GM19455 (cell line): Measurements from ENCODE around the gene LCN9.
"Not testable (repeated sequence)": the region's sequence is repeated elsewhere in the genome, so short reads cannot be mapped to it uniquely, and the experiment has no call there.

ENCODE experiments used
- ATAC-seq: cut with Tn5 transposase; IDR thresholded peaks from one replicate; pipeline ENCODE4 v1.9.1; 2021; ENCODE audit not compliant: unreplicated experiment

LCN9 gene

GRCh38 chr9:135662758-135663450 is at the start of gene LCN9:
Gene LCN9 (plus strand): TSS chr9:135663309. CDS start chr9:135663322, 13 bp downstream.
- no peak for ATAC-seq

GRCh38 chr9:135613946-135614805 is 48.9 kb upstream of the LCN9 start:
- ATAC-seq: no peak

DNA sequence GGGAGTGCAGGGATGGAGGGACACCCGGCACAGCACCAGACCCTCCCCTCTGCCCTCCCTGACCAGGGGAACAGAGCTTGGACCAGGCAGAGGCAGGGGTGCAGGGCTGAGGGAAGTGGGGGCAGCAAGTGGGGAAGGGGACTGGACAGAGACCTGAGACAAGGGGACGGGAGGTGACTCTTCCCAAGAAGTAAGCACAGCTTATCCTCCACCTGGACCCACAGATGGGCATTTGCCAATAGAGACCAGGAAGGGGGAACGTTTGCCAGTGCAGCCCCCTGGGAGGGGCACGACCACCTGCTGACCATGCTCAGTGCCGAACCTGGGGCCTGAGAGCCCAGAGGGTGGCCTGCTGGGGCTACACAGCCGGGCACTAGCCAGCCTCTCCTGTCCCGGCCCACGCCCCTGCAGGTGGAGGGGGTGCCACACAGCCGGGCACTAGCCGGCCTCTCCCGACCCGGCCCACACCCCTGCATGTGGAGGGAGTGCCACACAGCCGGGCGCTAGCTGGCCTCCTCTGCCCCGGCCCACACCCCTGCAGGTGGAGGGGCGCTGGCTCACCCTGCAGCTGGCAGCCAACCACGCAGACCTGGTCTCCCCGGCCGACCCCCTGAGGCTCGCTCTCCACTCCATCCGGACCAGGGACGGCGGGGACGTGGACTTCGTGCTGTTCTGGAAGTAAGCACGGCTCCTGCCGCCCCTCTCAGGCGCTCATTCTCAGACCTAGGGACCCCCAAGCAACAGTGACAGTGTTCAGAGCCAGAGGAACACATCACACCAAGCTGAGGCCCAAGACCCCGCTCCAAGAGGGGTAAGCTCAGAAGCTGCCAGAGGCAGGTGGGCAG is 48.1 kb upstream of the LCN9 start:
- ATAC-seq: no peak

- no peak for ATAC-seq
These were observed 47.2 kb upstream of the LCN9 start for GRCh38 chr9:135615666-135616618.

- ATAC-seq: no peak
These were observed 46.2 kb upstream of the LCN9 start for GRCh38 chr9:135616619-135617537.

DNA sequence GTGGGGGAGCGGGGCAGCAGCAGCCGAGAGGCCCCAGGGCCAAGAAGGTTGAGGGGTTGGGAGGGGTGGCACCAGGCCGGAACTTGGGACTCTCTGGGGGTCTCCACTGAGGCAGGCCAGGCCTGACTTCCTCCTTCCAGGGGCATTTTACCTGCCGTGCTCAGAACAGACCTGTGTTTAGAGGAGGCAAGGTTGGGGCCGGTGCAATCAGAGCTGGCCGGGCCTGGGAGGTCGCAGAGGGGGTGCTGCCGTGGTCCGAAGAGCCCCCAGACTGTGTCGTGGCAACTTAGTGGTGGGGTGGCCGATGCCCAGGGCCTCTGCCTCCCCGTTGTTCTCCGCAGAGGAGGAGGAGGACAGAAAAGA is 45.6 kb upstream of the LCN9 start:
- ATAC-seq: no peak

- ATAC-seq: no peak
These were observed 45.1 kb upstream of the LCN9 start for GRCh38 chr9:135617991-135618411.

DNA sequence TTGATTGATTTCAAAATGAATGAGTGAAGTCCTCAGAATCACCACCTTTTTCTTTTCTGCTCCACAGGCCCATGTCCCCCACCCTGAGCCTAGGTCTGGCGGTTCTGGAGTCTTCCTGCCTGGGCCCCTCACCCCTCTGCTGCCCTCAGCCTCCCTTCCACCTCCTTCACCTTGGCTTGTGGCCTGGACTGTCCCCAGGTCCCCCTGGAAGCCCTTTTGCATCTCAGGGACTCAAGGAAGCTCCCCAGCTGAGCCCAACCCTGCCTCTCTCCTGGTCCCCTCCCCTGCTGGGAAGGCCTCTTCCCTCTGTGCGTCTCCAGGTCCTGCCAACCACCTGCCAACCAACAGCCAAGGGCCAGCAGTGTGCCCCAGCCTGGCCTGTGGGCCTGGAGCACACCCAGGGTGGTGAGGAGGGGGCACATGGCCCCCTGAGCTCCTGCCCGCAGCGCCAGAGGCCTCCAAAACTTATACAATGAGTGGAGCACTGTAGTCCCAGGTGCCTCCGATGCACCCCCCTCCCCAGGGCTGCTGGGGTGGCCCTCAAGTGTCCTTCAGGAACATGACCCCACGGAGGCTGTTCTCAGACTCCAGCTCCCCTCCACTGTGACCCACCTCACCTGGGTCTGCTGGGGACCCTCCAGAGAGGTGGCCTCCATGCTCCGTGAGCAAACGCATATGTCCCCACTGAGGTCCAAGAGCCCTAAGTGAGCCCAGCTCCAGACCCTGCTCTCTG is 44.1 kb upstream of the LCN9 start:
- no peak for ATAC-seq

DNA sequence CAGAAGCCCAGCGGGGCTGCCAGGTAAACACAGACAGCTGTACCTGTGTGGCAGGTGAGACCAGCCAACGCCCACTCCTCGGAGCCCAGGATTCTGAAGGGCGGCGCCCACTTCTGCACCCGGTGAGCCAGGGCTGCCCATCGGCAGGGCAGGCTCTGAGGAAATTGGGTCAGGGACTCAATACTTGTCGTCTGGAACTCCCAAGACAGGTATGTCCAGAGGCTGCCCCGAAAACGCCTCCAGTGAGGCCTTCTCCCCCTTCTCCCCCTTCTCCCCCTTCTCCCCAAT is 43.6 kb upstream of the LCN9 start:
- ATAC-seq: no peak

DNA sequence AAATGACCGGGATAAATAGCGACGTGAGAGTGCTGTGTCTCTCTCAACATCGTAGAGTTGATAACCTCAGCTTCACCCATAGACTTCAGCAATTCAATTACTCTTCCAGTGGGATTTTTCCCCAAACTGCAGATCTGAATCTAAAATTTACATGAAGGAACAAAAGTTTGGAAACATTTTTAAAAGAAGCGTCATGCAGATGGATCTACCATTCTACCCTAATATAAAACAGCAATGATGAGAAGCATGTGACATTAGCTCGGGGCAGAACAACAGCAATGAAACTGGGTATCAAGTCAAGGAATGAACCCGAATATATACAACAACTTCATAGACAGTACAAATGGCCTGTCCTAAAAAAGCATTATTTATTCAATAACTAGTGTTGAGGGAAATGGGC is 42.6 kb upstream of the LCN9 start:
- no peak for ATAC-seq

- ATAC-seq: no peak
These were observed 40.6 kb upstream of the LCN9 start for GRCh38 chr9:135622415-135623020.

GRCh38 chr9:135624282-135624681 is 38.8 kb upstream of the LCN9 start:
- no peak for ATAC-seq

DNA sequence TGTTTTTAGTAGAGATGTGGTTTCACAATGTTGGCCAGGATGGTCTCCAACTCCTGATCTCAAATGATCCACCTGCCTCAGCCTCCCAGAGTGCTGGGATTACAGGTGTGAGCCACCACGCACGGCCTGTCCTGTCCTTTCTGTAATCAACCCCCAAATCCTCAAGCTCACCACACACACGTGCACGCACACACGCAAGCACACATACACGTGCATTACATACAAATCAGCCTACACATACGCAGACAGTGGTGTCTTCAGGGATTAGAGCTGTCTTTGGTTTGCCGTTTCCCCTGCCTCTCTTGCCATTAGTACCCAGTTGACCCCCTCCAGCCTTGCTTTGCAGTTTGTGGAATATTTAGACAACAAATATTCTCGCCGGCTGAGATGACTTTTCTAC is 30.3 kb upstream of the LCN9 start:
- no peak for ATAC-seq

GRCh38 chr9:135636930-135637530 is 26.1 kb upstream of the LCN9 start:
- ATAC-seq: not testable (repeated sequence)

DNA sequence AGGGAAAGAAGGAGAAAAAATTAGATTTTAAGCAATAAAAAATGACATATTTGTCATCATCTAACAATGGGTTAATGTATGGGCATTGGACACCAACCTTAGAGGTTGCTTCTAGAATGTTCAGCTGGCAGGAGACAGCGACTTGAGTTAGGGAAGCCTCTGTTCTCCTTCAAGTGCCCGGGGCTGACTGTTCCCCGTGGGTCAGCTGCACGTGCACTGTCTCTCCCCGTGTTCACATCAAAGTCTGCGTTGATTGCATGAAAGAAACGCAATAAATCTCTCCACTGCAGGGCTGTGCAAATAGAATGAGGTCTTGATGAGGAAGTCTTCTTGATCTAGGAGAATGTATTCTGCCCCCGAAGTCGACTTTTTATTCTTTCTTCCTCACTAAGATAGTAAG is 23.9 kb upstream of the LCN9 start, which contains the start of gene GLT6D1:
GLT6D1 (minus strand) TSS at position 345 of the 400 bp plus-strand sequence. CDS start 353 bp downstream, outside the sequence.
- ATAC-seq: no peak

DNA sequence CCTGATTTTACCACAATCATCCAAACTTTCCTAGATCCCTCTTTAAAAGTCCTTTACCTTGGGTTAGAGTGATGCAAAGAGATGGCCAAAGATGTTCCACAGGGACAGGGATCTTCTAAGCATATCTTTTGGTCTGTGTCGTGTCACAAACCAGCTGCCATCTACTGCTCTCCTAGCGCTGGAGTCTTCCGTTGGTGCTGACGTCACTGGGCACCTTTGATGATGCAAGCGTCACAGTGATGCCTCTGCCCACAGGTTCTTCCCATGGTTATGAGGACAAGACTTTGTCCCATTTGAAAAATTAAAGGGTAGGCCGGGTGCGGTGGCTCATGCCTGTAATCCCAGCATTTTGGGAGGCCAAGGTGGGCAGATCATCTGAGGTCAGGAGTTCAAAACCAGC is 22.1 kb upstream of the LCN9 start:
- ATAC-seq: no peak

DNA sequence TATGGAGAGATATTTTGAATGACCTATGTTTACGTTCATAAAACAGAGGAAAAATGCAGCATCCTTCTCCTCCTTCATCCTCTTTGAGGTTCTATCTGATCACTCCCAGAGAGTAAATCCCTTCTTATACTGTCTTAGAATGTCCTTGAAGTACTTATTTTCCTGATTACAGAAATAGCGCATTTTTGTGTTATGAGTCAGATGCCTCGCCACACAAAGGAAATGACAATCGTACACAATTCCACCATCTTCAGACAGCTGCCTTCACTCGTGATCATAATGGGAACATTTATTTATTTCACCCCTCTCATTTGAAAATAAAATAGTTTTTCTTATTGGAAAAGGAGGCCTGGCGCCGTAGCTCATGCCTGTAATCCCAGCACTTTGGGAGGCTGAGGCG is 21.4 kb upstream of the LCN9 start:
- ATAC-seq: no peak
